GM23248 (cell line): ENCODE results near the gene IL18RAP. TPM values are rescaled to one million over a fixed set of nuclear protein-coding genes. Genes with fewer than 3 reads are reported as not detected.

Source experiments
- DNase-seq: peaks from one replicate; pipeline ENCODE4 v3.0.0-alpha.2; 2015
- H2AFZ ChIP-seq: fragments of 200-600 bp; sonication (generic); 2 replicates; pipeline ENCODE4 v1.6.1; 2016; ENCODE audit warnings: antibody characterized with exemption
- H3F3A ChIP-seq: fragments of 200-600 bp; sonication (generic); 2 replicates; pipeline ENCODE4 v1.6.1; 2016; ENCODE audit warnings: mild to moderate bottlenecking, antibody characterized with exemption, mixed run types; ENCODE audit not compliant: insufficient read depth
- H3K27ac ChIP-seq: fragments of 200-600 bp; sonication (generic); 2 replicates; pipeline ENCODE4 v1.5.1; 2016; ENCODE audit warnings: mild to moderate bottlenecking
- H3K27me3 ChIP-seq: fragments of 200-600 bp; sonication (generic); replicated peaks from 2 replicates; pipeline ENCODE4 v1.6.1; 2016; ENCODE audit warnings: mild to moderate bottlenecking; ENCODE audit not compliant: insufficient read depth
- H3K36me3 ChIP-seq: fragments of 200-600 bp; sonication (generic); 2 replicates; pipeline ENCODE4 v1.6.1; 2016; ENCODE audit warnings: low read depth, mild to moderate bottlenecking
- H3K4me1 ChIP-seq: fragments of 200-600 bp; sonication (generic); 2 replicates; pipeline ENCODE4 v1.6.1; 2016; ENCODE audit warnings: mild to moderate bottlenecking; ENCODE audit not compliant: insufficient read depth
- H3K4me2 ChIP-seq: fragments of 200-600 bp; sonication (generic); one replicate; pipeline ENCODE4 v1.6.1; 2016; ENCODE audit warnings: mild to moderate bottlenecking; ENCODE audit not compliant: unreplicated experiment
- H3K4me3 ChIP-seq: fragments of 200-600 bp; sonication (generic); 2 replicates; pipeline ENCODE4 v1.5.1; 2016; ENCODE audit warnings: mild to moderate bottlenecking
- H3K79me2 ChIP-seq: fragments of 200-600 bp; sonication (generic); 2 replicates; pipeline ENCODE4 v1.6.1; 2016; ENCODE audit warnings: mild to moderate bottlenecking; ENCODE audit not compliant: insufficient read depth
- H3K9ac ChIP-seq: fragments of 200-600 bp; sonication (generic); 2 replicates; pipeline ENCODE4 v1.6.1; 2016; ENCODE audit warnings: mild to moderate bottlenecking
- H3K9me2 ChIP-seq: fragments of 200-600 bp; sonication (generic); 2 replicates; pipeline ENCODE4 v1.6.1; 2016; ENCODE audit warnings: mixed run types, mild to moderate bottlenecking, moderate library complexity; ENCODE audit not compliant: insufficient read depth
- H3K9me3 ChIP-seq: fragments of 200-600 bp; sonication (generic); one replicate; pipeline ENCODE4 v1.6.1; 2017; ENCODE audit warnings: low read depth
- H4K20me1 ChIP-seq: fragments of 200-600 bp; sonication (generic); 2 replicates; pipeline ENCODE4 v1.6.0; 2016; ENCODE audit not compliant: insufficient read depth
- EZH2 ChIP-seq: fragments of 200-600 bp; sonication (generic); IDR thresholded peaks from 2 replicates; pipeline ENCODE4 v1.6.1; 2018; ENCODE audit warnings: antibody characterized with exemption, mild to moderate bottlenecking; ENCODE audit not compliant: insufficient read depth, poor library complexity, severe bottlenecking
- EZH2phosphoT487 ChIP-seq: fragments of 200-600 bp; sonication (generic); IDR thresholded peaks from 2 replicates; pipeline ENCODE4 v1.6.1; 2018; ENCODE audit warnings: antibody characterized with exemption, moderate library complexity, mild to moderate bottlenecking, low read depth; ENCODE audit not compliant: insufficient read depth
- WGBS, 2 experiments: methylation state at CpG; one replicate each; pipeline ENCODE4 v1.1.6; 2015 to 2017; ENCODE audit warnings: low lambda C conversion rate in 2 of 2, low coverage in 1 of 2; ENCODE audit errors: missing lambda C conversion rate in 2 of 2; 5-methylcytosine and 5-hydroxymethylcytosine counted together
- in situ Hi-C: fragments of 300-500 bp; cut with MboI; formaldehyde crosslinking; loops from 2 replicates; pipeline ENCODE4 v1.15.0; 2020
- microRNA-seq: library from miRNA; unstranded; fragments of <30 nt; microRNA quantifications from one replicate; pipeline ENCODE4, GENCODE V29; 2016; ENCODE audit warnings: borderline number of aligned reads
- polyA plus RNA-seq: library from polyadenylated mRNA; unstranded; fragments of >200 nt; fragmentation: Nextera tagmentation; extraction: Ambion mirVana; gene quantifications from 2 replicates; pipeline ENCODE4 v1.2.1, GENCODE V29; 2016
- small RNA-seq: library from RNA; depleted of rRNA; stranded (forward); fragments of <200 nt; gene quantifications from one replicate; pipeline ENCODE3, GENCODE V24; 2014; ENCODE audit warnings: low read depth, low replicate concordance
- total RNA-seq: library from RNA; depleted of rRNA; stranded (reverse); fragments of >200 nt; shearing (Covaris generic); gene quantifications from 2 replicates; pipeline ENCODE4 v1.2.3, GENCODE V29; 2014; rRNA removed

Gene IL18RAP
- total and polyA plus RNA-seq, 2 experiments from 2014 or later = 0.11 TPM; not detected in 1

DNA sequence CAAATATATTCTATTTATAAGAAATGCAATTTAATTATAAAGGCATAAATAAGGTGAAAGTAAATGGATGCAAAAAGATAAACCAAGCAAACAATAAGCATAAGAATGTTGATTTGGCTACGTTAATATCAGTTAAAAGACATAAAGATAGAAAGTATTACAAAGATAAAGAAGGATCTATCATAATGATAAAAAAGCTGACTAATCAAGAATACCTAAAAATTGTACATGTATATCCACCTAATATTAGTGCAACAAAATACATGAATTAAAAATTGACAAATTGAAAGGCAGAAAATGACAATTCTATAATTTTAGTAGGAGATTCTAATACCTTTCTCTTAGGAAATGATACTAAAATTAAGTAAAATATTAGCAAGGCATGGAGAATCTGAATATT is 71.6 kb downstream of the IL18RAP start:
- no peaks in the 10 kb centered on the region for H3F3A ChIP-seq
- no peaks in the 10 kb centered on the region for H3K9me2 ChIP-seq
- H3K9me3 ChIP-seq = no peaks in the 10 kb centered on the region
- H3K4me1 ChIP-seq = no peaks in the 10 kb centered on the region
- H3K27me3 ChIP-seq = peaks cover 19% of the 10 kb centered on the region
- no peak overlapping the region for H3K27ac ChIP-seq
- H3K4me3 ChIP-seq = no peak overlapping the region
- no peak overlapping the region for H2AFZ ChIP-seq
- no peaks in the 10 kb centered on the region for H4K20me1 ChIP-seq
- no peaks in the 10 kb centered on the region for H3K36me3 ChIP-seq
- H3K4me2 ChIP-seq = no peak overlapping the region
- no peak overlapping the region for H3K9ac ChIP-seq
- no peaks in the 10 kb centered on the region for H3K79me2 ChIP-seq
- WGBS, 2 experiments = 39 to 44% methylated on average over 1 of the region's 1 CpG
- DNase-seq = no peak
- in situ Hi-C loops = no loop called here
- TF ChIP-seq EZH2phosphoT487 (no peak), EZH2 (no peak)

DNA sequence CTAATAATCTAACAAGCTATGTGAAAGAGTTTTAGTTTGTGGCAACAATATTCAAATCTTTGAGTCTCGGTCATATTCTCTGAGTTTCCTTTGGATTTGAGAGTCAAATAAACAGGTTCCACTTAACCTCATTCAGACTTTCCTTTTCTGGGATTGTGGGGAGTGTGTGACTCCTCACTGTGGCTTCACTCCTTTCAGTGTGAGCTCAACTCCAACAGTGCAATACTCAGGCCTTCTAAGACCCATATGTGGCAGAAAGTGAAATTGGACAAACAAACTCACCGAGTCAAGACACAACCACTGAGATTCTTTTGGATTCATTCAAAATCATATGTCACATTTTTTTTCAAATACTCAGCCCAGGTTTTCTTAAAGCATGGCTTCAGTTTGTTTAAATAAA is 75.5 kb downstream of the IL18RAP start:
- Histone ChIP-seq H3F3A (no peaks in the 10 kb centered on the region), H2AFZ (no peak overlapping the region), H3K9ac (no peak overlapping the region), H3K9me2 (no peaks in the 10 kb centered on the region), H3K4me2 (no peak overlapping the region), H3K9me3 (no peaks in the 10 kb centered on the region), H3K27me3 (peaks cover 16% of the 10 kb centered on the region), H3K36me3 (no peaks in the 10 kb centered on the region), H3K79me2 (no peaks in the 10 kb centered on the region), H3K4me1 (no peaks in the 10 kb centered on the region), H3K4me3 (no peak overlapping the region), H4K20me1 (no peaks in the 10 kb centered on the region), H3K27ac (no peak overlapping the region)
- no peak for DNase-seq
- WGBS, 2 experiments = 22 to 32% methylated on average over 2 of the region's 2 CpGs
- TF ChIP-seq EZH2phosphoT487 (no peak), EZH2 (no peak)
- in situ Hi-C loops = no loop called here

DNA sequence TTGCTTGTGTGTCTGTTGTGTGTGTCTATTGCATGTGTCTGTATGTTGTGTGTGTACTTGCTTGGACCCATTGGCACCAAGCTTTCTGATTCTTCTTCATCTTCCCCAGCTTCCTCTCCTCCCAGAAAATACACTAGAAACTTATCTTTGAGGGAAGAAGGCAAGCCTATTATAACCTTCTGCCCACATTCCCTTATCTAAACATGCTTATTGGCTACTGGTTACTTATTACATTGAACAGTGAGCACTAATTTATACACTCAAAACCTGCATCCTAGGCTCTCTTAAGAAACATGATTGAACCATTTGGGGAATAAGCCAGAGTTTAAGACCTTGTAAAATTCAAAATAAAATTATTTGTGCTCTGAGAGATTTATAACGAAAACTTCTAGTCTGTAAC is 76.6 kb downstream of the IL18RAP start:
- Histone ChIP-seq H3K9ac (no peak overlapping the region), H3K27me3 (peaks cover 18% of the 10 kb centered on the region), H3K4me2 (no peak overlapping the region), H3K9me3 (no peaks in the 10 kb centered on the region), H3K4me3 (no peak overlapping the region), H4K20me1 (no peaks in the 10 kb centered on the region), H2AFZ (no peak overlapping the region), H3K4me1 (no peaks in the 10 kb centered on the region), H3F3A (no peaks in the 10 kb centered on the region), H3K36me3 (no peaks in the 10 kb centered on the region), H3K27ac (no peak overlapping the region), H3K79me2 (no peaks in the 10 kb centered on the region), H3K9me2 (no peaks in the 10 kb centered on the region)
- WGBS, 2 experiments = 39 to 53% methylated on average over 1 of the region's 1 CpG
- no peak for TF ChIP-seq EZH2phosphoT487
- TF ChIP-seq EZH2 = no peak
- no peak for DNase-seq
- in situ Hi-C loops = no loop called here

Small RNA genes lying within 50 kb of the gene (microRNA-seq; reads per million reads assigned to microRNA genes)
- not detected for gene MIR4772

Small RNA genes lying within 50 kb of the gene (small RNA-seq; reads per million reads assigned to genes)
- gene MIR4772 = not detected

Other genes starting within 250 kb of the IL18RAP start
- 2.3 and 2.9 TPM in 2 replicates for gene IL1RL2, start 236.1 kb upstream of the IL18RAP start, total RNA-seq
- 1.2 and 2.0 TPM in 2 replicates for gene IL1RL2, start 236.1 kb upstream of the IL18RAP start, polyA plus RNA-seq
- not detected in 2 replicates for gene IL1RL1, start 111.6 kb upstream of the IL18RAP start, total RNA-seq
- gene IL1RL1, start 111.6 kb upstream of the IL18RAP start, polyA plus RNA-seq = 0.13 and 0.35 TPM in 2 replicates
- 1.5 and 1.6 TPM in 2 replicates for gene IL18R1, start 67.4 kb upstream of the IL18RAP start, total RNA-seq
- gene IL18R1, start 67.4 kb upstream of the IL18RAP start, polyA plus RNA-seq = 1.1 and 2.1 TPM in 2 replicates
- gene SLC9A4, start 50.1 kb downstream of the IL18RAP start, total RNA-seq = not detected in 2 replicates
- not detected in 2 replicates for gene SLC9A4, start 50.1 kb downstream of the IL18RAP start, polyA plus RNA-seq
- gene SLC9A2, start 196.4 kb downstream of the IL18RAP start, total RNA-seq = not detected in 2 replicates
- not detected in 2 replicates for gene SLC9A2, start 196.4 kb downstream of the IL18RAP start, polyA plus RNA-seq